Fibroblast of pulmonary artery (primary cell): ENCODE results near the gene IMMP1L.

Source experiments
- DNase-seq: peaks from one replicate; pipeline ENCODE4 v3.0.0-alpha.2; 2010; ENCODE audit warnings: low read depth
- H3K4me3 ChIP-seq: replicated peaks from 2 replicates; pipeline ENCODE4 v1.5.1; 2011; ENCODE audit warnings: low read depth, mild to moderate bottlenecking, control low read depth, low read length, moderate library complexity
- TF ChIP-seq, protein P1 (sequence below): IDR thresholded peaks from 2 replicates; pipeline ENCODE4 v1.5.1; 2011; ENCODE audit warnings: mild to moderate bottlenecking, control low read depth, low read length, inconsistent platforms; ENCODE audit errors: missing control alignments

The IMMP1L gene

DNA sequence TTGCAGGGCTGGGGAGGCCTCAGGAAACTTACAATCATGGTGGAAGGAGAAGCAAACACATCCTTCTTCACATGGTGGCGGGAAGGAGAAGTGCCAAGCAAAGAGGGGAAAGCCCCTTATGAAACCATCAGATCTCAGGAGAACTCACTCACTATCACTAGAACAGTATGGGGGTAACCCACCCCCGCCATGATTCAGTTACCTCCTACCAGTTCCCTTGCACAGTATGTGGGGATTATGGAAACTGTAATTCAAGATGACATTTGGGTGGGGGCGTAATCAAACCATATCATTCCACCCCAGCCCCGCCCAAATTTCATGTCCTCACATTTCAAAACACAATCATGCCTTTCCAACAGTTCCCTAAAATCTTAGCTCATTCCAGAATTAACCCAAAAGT lies 16.2 kb downstream of the IMMP1L start:
- no peak overlapping the region for H3K4me3 ChIP-seq
- TF ChIP-seq, protein P1, sequence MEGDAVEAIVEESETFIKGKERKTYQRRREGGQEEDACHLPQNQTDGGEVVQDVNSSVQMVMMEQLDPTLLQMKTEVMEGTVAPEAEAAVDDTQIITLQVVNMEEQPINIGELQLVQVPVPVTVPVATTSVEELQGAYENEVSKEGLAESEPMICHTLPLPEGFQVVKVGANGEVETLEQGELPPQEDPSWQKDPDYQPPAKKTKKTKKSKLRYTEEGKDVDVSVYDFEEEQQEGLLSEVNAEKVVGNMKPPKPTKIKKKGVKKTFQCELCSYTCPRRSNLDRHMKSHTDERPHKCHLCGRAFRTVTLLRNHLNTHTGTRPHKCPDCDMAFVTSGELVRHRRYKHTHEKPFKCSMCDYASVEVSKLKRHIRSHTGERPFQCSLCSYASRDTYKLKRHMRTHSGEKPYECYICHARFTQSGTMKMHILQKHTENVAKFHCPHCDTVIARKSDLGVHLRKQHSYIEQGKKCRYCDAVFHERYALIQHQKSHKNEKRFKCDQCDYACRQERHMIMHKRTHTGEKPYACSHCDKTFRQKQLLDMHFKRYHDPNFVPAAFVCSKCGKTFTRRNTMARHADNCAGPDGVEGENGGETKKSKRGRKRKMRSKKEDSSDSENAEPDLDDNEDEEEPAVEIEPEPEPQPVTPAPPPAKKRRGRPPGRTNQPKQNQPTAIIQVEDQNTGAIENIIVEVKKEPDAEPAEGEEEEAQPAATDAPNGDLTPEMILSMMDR = no peak
- DNase-seq = no peak

DNA sequence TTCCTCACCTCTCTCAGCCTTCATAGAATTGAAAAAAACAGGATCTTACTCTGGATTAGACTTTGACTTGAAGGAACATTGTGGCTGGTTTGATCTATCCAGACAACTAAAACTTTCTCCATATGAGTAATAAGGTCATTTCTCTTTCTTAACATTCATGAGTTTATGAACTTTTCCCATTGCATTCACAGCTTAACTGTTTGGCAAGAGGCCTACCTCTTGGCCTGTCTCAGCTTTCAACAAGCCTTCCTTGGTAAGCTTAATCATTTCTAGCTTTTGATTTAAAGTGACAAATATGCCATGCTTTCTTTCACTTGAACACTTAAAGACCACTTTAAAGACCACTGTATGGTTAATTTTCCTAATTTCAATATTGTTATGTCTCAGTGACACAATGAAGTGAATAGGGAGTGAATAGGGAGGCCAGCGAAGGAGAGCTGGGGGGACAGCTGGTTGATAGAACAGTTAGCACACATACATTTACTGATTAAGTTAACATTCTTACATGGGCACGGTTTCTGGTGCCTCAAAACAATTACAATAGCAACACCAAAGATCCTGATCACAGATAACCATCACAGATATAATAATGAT lies 17.0 kb downstream of the IMMP1L start:
- DNase-seq = peak; percentile 67
- no peak overlapping the region for H3K4me3 ChIP-seq
- TF ChIP-seq, protein P1 = no peak

DNA sequence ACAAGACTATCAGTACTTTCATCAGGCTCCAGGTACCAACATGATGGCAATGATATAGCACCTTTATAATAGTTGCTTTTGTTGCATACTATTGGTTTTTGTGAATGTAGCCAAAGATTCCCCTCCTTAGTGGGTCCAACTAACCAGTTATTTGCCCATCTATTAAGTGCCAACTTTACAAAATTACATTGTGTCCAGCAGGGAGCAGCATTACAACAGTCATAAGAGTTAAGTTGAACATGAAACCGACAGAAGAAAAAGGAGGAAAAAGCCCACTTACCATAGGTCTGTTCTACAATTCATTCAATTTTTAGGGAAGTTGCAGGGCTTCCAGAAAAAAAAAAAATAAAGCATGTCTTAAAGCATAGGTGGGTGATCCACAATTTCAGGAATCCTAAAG lies 21.6 kb downstream of the IMMP1L start:
- no peak overlapping the region for H3K4me3 ChIP-seq
- peak; percentile 85 for DNase-seq
- TF ChIP-seq, protein P1 = peak; percentile 51

DNA sequence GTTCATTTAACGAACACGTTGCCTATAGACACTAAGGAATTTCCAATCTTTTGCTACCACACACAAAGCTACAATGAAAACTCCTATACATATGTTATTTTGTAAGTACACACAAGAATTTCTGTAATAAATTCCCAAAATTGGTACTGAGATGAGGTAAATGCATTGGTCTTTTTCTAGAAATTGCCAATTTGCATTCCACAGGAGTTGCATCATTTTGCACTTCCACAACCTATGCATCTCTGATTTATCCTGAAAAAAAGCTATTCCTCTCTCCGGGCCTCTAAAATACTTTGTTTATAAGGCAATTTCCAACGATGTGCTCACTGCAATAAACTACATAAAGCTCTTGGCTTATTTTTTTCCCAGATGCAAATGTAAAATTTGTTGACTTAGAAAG lies 24.9 kb downstream of the IMMP1L start:
- H3K4me3 ChIP-seq = no peak overlapping the region
- DNase-seq = peak; percentile 11
- TF ChIP-seq, protein P1 = no peak

DNA sequence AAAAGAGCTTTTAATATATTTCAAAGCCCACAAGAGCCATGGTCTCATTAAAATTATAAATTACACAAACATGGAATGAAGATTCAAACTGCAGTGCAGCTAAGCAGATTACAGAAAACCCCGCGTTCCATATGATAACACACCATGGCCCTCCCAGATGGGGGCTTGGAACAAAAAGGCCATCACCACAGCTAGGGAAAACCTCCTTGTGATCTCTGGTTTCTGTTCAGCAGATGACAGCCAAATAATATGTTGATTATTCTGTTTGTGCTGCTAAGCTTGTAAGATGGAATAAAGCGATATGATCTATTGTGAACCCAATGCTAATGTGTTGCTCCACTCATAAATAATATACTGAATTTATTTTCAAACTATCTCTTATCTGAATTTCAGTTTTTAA lies 28.5 kb downstream of the IMMP1L start:
- DNase-seq = no peak
- TF ChIP-seq, protein P1 = no peak
- no peak overlapping the region for H3K4me3 ChIP-seq

DNA sequence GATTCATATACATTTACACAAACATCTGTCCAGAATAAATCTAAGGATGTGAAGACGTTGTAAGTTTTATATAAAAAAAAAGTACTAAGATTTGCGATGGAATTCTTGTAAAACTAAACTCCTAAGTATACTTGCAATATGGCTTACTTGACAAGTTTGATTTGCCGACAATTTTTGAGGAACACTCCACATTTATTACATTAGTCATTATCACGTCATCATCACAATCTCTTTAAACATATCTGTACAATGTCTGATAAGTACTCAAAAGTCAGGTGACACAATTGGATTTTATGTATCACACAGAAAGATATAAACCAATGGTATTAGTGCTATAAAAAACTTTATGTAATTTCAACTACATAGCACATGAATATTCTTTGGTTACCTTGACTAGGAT lies 30.4 kb downstream of the IMMP1L start:
- TF ChIP-seq, protein P1 = no peak
- no peak overlapping the region for H3K4me3 ChIP-seq
- no peak for DNase-seq

DNA sequence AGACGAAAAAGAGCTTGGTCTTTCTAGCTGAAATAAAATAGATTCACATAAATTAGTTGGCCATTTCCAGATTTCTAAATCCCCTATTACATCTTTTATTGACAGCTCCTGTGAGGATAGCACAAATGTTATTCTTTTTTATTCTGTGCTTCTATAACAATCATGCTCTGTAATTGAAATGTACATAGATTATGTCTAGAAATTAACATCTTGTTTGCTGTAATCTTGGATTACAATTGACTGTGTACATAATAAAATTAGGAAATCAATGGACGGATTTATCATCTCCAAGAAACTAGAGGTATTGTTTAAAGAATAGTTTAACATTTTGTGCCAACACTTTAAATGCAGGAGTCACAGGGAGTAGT lies 31.2 kb downstream of the IMMP1L start:
- no peak overlapping the region for H3K4me3 ChIP-seq
- TF ChIP-seq, protein P1 = no peak
- DNase-seq = no peak
